OCI-LY3 (cell line): ENCODE results near the gene ATP6V0A4.

Experiments
- H2AFZ ChIP-seq: fragments of 200-600, 300-600 bp; shearing (Covaris generic); 2 replicates; pipeline ENCODE4 v1.6.0; 2014; ENCODE audit warnings: antibody characterized with exemption, low read depth, low read length
- H3K27ac ChIP-seq: fragments of 200-600, 300-600 bp; sonication (generic); 2 replicates; pipeline ENCODE4 v1.5.1; 2014; ENCODE audit warnings: mild to moderate bottlenecking, low read length, moderate library complexity, mixed read lengths
- H3K27me3 ChIP-seq: fragments of 200-600, 300-600 bp; sonication (generic); 2 replicates; pipeline ENCODE4 v1.6.1; 2014; ENCODE audit warnings: low read depth, low read length, mixed read lengths
- H3K36me3 ChIP-seq: fragments of 200-600, 300-600 bp; sonication (generic); replicated peaks from 2 replicates; pipeline ENCODE3; 2014; ENCODE audit warnings: low read depth, low read length, mixed read lengths
- H3K4me1 ChIP-seq: fragments of 300-600, 200-600 bp; sonication (generic); 2 replicates; pipeline ENCODE4 v1.6.1; 2014; ENCODE audit warnings: low read length, mixed read lengths
- H3K4me2 ChIP-seq: fragments of 200-600, 300-600 bp; sonication (generic); 2 replicates; pipeline ENCODE4 v1.6.1; 2014; ENCODE audit warnings: low read length, mixed read lengths
- H3K4me3 ChIP-seq: fragments of 300-600, 200-600 bp; sonication (generic); 2 replicates; pipeline ENCODE4 v1.5.1; 2014; ENCODE audit warnings: antibody characterized with exemption, mild to moderate bottlenecking, low read length, moderate library complexity
- H3K79me2 ChIP-seq: fragments of 300-600, 200-600 bp; shearing (Covaris generic); 2 replicates; pipeline ENCODE4 v1.6.1; 2014; ENCODE audit warnings: mild to moderate bottlenecking, low read length, mixed read lengths
- H3K9ac ChIP-seq: fragments of 300-600, 200-600 bp; shearing (Covaris generic); 2 replicates; pipeline ENCODE4 v1.6.0; 2014; ENCODE audit warnings: mild to moderate bottlenecking, low read length, moderate library complexity
- H3K9me3 ChIP-seq: fragments of 200-600, 300-600 bp; shearing (Covaris generic); 2 replicates; pipeline ENCODE4 v1.6.1; 2014; ENCODE audit warnings: low read length, mixed read lengths; ENCODE audit not compliant: insufficient read depth
- H4K20me1 ChIP-seq: fragments of 200-600, 300-600 bp; sonication (generic); 2 replicates; pipeline ENCODE4 v1.6.1; 2016; ENCODE audit warnings: low read length, mixed read lengths; ENCODE audit not compliant: insufficient read depth
- CTCF ChIP-seq: fragments of 200-600, 300-600 bp; sonication (generic); IDR thresholded peaks from 2 replicates; pipeline ENCODE4 v1.5.1; 2014; ENCODE audit warnings: antibody characterized with exemption, low read length, low read depth
- EZH2phosphoT487 ChIP-seq: fragments of 200-600 bp; shearing (Covaris generic); IDR thresholded peaks from 2 replicates; pipeline ENCODE4 v1.6.1; 2018; ENCODE audit warnings: antibody characterized with exemption, mixed run types, low read depth

Gene ATP6V0A4

GRCh38 chr7:138663725-138664710 lies 134.0 kb downstream of the ATP6V0A4 start:
- TF ChIP-seq EZH2phosphoT487 = no peak
- no peak for TF ChIP-seq CTCF
- H3K4me1 ChIP-seq = no peaks in the 10 kb centered on the region
- no peak overlapping the region for H3K4me3 ChIP-seq
- peaks cover 32% of the 10 kb centered on the region for H3K27me3 ChIP-seq
- no peaks in the 10 kb centered on the region for H4K20me1 ChIP-seq
- H3K36me3 ChIP-seq = no peaks in the 10 kb centered on the region
- no peaks in the 10 kb centered on the region for H3K9me3 ChIP-seq
- no peaks in the 10 kb centered on the region for H3K79me2 ChIP-seq
- no peak overlapping the region for H3K27ac ChIP-seq
- H2AFZ ChIP-seq = no peak overlapping the region
- H3K9ac ChIP-seq = no peak overlapping the region
- no peak overlapping the region for H3K4me2 ChIP-seq

GRCh38 chr7:138662991-138663320 lies 135.0 kb downstream of the ATP6V0A4 start:
- no peak overlapping the region for H3K4me2 ChIP-seq

GRCh38 chr7:138662076-138662990 lies 135.7 kb downstream of the ATP6V0A4 start:
- TF ChIP-seq CTCF (no peak), EZH2phosphoT487 (no peak)
- H3K27ac ChIP-seq = no peak overlapping the region

More at GRCh38 chr7:138662991-138663320, 135.0 kb downstream of the ATP6V0A4 start:
- Histone ChIP-seq H3K79me2 (no peaks in the 10 kb centered on the region), H3K9me3 (no peaks in the 10 kb centered on the region), H3K36me3 (no peaks in the 10 kb centered on the region), H3K4me3 (no peak overlapping the region), H4K20me1 (no peaks in the 10 kb centered on the region), H3K27me3 (peaks cover 28% of the 10 kb centered on the region), H2AFZ (no peak overlapping the region), H3K9ac (no peak overlapping the region), H3K4me1 (no peaks in the 10 kb centered on the region), H3K27ac (no peak overlapping the region)
- no peak for TF ChIP-seq EZH2phosphoT487
- no peak for TF ChIP-seq CTCF

More at GRCh38 chr7:138662076-138662990, 135.7 kb downstream of the ATP6V0A4 start:
- no peaks in the 10 kb centered on the region for H3K36me3 ChIP-seq
- no peak overlapping the region for H3K4me2 ChIP-seq
- no peak overlapping the region for H3K9ac ChIP-seq
- peaks cover 24% of the 10 kb centered on the region for H3K27me3 ChIP-seq
- H3K4me1 ChIP-seq = no peaks in the 10 kb centered on the region
- no peaks in the 10 kb centered on the region for H4K20me1 ChIP-seq
- no peaks in the 10 kb centered on the region for H3K79me2 ChIP-seq
- H3K4me3 ChIP-seq = no peak overlapping the region
- H3K9me3 ChIP-seq = no peaks in the 10 kb centered on the region
- H2AFZ ChIP-seq = no peak overlapping the region
